T-helper 2 cell treated with Interferon-gamma antibody and Interleukin-4, amounts not matched to agents 5 μg/mL and 100 μg/mL, for 36 hours (primary cell): ENCODE measurements around the gene PLEKHG1.

ENCODE experiments used
- DNase-seq: peaks from one replicate; pipeline ENCODE4 v3.0.0; 2021; ENCODE audit warnings: low spot score
- H3K27ac Mint-ChIP-seq: one replicate; pipeline ENCODE4 v1.8.0; 2021; ENCODE audit warnings: mild to moderate bottlenecking, mixed read lengths
- H3K27me3 Mint-ChIP-seq: one replicate; pipeline ENCODE4 v1.8.0; 2021; ENCODE audit warnings: low read depth, mixed read lengths
- H3K36me3 Mint-ChIP-seq: one replicate; pipeline ENCODE4 v1.8.0; 2021; ENCODE audit warnings: low read depth, mixed read lengths
- H3K4me1 Mint-ChIP-seq: one replicate; pipeline ENCODE4 v1.8.0; 2021; ENCODE audit warnings: low read depth, mixed read lengths
- H3K4me3 Mint-ChIP-seq: one replicate; pipeline ENCODE4 v1.8.0; 2022; ENCODE audit warnings: mild to moderate bottlenecking, moderate library complexity, mixed read lengths
- H3K9me3 Mint-ChIP-seq: one replicate; pipeline ENCODE4 v1.8.0; 2021; ENCODE audit warnings: mixed read lengths

The PLEKHG1 gene

DNA sequence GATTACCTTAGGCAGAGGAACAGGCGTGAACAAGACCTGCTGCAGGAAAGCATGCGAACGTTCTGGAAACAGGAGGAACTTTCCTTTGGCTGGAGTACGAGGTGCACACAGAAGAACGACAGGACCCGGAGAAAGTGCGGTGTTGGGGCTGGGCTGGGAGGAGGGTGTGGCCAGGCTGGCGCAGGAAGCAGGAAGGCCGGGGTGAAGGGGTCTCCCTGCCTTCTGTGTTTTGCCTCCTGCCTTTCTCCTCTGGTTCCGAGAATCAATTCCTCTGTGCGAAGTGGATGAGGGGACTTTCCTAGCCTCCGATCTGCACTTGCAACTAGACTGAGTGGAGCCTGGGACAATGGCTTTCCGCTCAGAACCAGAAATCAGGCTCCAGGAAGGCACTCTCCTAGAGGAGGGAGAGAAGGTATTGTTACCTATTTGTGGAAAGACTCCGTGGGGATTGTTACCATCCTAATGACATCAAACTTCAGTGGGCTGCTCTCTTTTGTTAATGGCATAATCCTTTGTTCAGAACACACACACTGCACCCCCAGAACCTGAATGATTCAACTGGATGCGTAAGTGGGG lies 22.9 kb upstream of the PLEKHG1 start:
- Mint-ChIP-seq H3K9me3 (no peaks in the 10 kb centered on the region), H3K27ac (no peak overlapping the region), H3K36me3 (no peaks in the 10 kb centered on the region), H3K27me3 (peaks cover 20% of the 10 kb centered on the region), H3K4me3 (no peak overlapping the region), H3K4me1 (peaks cover 2% of the 10 kb centered on the region)
- DNase-seq: no peak

GRCh38 chr6:150579611-150580010 lies 20.1 kb upstream of the PLEKHG1 start:
- Mint-ChIP-seq H3K4me1 (peaks cover under 1% of the 10 kb centered on the region), H3K27me3 (peaks cover 11% of the 10 kb centered on the region), H3K27ac (no peak overlapping the region), H3K4me3 (no peak overlapping the region), H3K9me3 (no peaks in the 10 kb centered on the region), H3K36me3 (no peaks in the 10 kb centered on the region)
- no peak for DNase-seq

GRCh38 chr6:150580489-150580888 lies 19.2 kb upstream of the PLEKHG1 start:
- no peaks in the 10 kb centered on the region for H3K9me3 Mint-ChIP-seq
- no peaks in the 10 kb centered on the region for H3K4me1 Mint-ChIP-seq
- peaks cover 12% of the 10 kb centered on the region for H3K27me3 Mint-ChIP-seq
- no peaks in the 10 kb centered on the region for H3K36me3 Mint-ChIP-seq
- H3K4me3 Mint-ChIP-seq: no peak overlapping the region
- DNase-seq: no peak
- H3K27ac Mint-ChIP-seq: no peak overlapping the region

- Mint-ChIP-seq H3K9me3 (no peaks in the 10 kb centered on the region), H3K4me1 (no peaks in the 10 kb centered on the region), H3K27me3 (peaks cover 14% of the 10 kb centered on the region), H3K27ac (no peak overlapping the region), H3K4me3 (no peak overlapping the region), H3K36me3 (no peaks in the 10 kb centered on the region)
- DNase-seq: no peak
These were observed 15.6 kb upstream of the PLEKHG1 start for GRCh38 chr6:150584065-150584464.

DNA sequence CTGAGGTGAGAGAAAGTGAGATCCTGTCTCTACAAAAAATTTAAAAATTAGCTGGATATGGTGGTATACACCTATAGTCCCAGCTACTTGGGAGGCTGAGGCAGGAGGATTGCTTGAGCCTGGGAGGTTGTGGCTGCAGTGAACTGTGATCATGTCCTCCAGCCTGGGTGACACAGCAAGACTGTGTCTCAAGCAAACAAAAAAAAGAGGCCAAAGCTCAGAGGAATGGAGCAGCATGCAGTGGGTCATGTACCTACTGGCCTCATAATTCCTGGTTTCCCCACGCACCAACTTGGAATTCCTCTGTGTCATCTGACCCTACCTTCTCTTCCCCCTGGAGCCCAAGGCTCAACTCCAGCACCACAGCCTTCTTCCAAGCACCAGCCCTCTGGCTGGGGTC lies 15.1 kb upstream of the PLEKHG1 start:
- H3K4me3 Mint-ChIP-seq: no peak overlapping the region
- no peaks in the 10 kb centered on the region for H3K36me3 Mint-ChIP-seq
- no peaks in the 10 kb centered on the region for H3K4me1 Mint-ChIP-seq
- peaks cover 12% of the 10 kb centered on the region for H3K27me3 Mint-ChIP-seq
- no peak overlapping the region for H3K27ac Mint-ChIP-seq
- DNase-seq: no peak
- H3K9me3 Mint-ChIP-seq: no peaks in the 10 kb centered on the region

DNA sequence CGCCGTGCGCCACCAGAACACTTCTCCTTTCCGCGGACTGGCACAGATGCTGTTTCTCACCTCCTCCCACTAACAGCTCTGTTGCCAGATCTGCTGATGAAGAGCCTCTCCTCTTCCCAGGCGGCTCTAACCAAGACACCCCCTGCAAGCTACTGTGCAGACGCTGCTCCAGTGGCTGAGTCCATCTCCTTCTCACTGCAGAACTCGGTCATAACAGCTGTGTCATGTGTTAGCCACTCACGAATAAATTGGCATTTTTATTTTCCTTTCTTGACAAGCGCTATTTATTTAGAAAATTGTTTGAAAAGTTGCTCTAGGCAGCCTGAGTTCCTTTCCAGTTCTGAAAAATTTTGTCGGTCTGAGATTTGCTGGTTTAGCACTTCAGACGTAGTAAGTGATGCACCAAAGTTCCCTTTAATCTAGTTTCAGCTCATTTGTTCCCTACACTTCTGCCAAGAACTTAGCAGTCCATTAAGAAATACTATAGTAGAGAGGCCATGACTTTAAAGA lies 12.8 kb upstream of the PLEKHG1 start:
- no peak for DNase-seq
- no peak overlapping the region for H3K4me3 Mint-ChIP-seq
- H3K9me3 Mint-ChIP-seq: no peaks in the 10 kb centered on the region
- no peak overlapping the region for H3K27ac Mint-ChIP-seq
- no peaks in the 10 kb centered on the region for H3K36me3 Mint-ChIP-seq
- H3K4me1 Mint-ChIP-seq: no peaks in the 10 kb centered on the region
- H3K27me3 Mint-ChIP-seq: peaks cover 20% of the 10 kb centered on the region

DNA sequence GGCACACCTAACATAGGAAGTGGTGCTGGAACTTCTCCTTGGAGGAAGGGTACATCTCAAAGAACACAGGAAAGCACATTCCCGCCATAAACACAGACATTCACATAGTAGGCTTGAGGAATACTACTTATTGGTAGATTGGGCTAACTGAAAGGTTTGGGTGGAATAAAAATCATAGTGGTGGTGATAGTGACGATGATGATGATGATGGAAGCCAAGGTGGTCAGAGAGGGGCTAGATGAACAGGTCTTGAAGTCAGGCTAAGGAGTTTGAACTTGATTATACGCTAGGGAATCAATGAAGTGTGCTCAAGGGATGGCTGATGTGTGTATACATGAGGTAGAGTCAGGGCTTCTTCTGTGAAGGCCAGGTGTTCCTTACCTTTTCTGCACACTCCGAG lies 12.0 kb upstream of the PLEKHG1 start:
- no peak for DNase-seq
- H3K4me3 Mint-ChIP-seq: no peak overlapping the region
- H3K27me3 Mint-ChIP-seq: peaks cover 25% of the 10 kb centered on the region
- no peaks in the 10 kb centered on the region for H3K4me1 Mint-ChIP-seq
- H3K27ac Mint-ChIP-seq: no peak overlapping the region
- H3K36me3 Mint-ChIP-seq: no peaks in the 10 kb centered on the region
- no peaks in the 10 kb centered on the region for H3K9me3 Mint-ChIP-seq

DNA sequence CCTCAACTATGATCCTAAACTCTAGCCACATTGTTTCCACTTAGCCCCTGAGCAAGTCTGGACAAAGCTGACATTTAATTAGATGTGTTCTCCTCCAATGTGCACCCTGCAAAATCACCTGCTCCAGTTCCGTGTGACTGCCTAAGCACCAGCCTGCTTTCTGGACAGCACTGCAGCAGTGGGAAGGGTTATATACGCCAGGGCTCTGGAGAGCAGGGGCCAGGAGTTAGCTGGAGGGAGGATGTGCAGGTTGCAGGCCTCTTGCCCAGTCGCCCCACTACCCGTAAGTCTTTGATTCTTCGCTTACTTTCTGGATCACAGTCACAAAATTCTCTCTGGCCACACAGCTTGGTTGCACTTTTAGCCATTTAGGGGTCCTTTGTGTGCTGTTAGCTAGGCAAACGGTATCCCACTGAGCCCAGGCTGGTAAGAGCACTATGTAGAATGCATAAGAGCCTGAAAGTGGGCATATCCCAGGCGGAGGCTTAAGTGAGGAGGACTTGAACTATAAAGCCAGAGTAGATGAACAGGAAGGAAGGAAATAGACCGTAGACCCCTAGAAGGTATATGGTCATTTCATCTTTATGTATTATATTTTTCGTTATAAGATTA lies 10.7 kb upstream of the PLEKHG1 start:
- Mint-ChIP-seq H3K27me3 (peaks cover 28% of the 10 kb centered on the region), H3K4me3 (no peak overlapping the region), H3K27ac (no peak overlapping the region), H3K9me3 (no peaks in the 10 kb centered on the region), H3K4me1 (no peaks in the 10 kb centered on the region), H3K36me3 (no peaks in the 10 kb centered on the region)
- DNase-seq: no peak

GRCh38 chr6:150589852-150590251 lies 9.8 kb upstream of the PLEKHG1 start:
- H3K9me3 Mint-ChIP-seq: no peaks in the 10 kb centered on the region
- H3K27ac Mint-ChIP-seq: no peak overlapping the region
- no peak for DNase-seq

GRCh38 chr6:150590446-150590845 lies 9.2 kb upstream of the PLEKHG1 start:
- no peak overlapping the region for H3K27ac Mint-ChIP-seq
- no peaks in the 10 kb centered on the region for H3K36me3 Mint-ChIP-seq
- H3K4me3 Mint-ChIP-seq: no peak overlapping the region
- no peaks in the 10 kb centered on the region for H3K9me3 Mint-ChIP-seq
- peaks cover 34% of the 10 kb centered on the region for H3K27me3 Mint-ChIP-seq
- no peaks in the 10 kb centered on the region for H3K4me1 Mint-ChIP-seq
- DNase-seq: no peak

More at GRCh38 chr6:150589852-150590251, 9.8 kb upstream of the PLEKHG1 start:
- Mint-ChIP-seq H3K4me1 (no peaks in the 10 kb centered on the region), H3K27me3 (peaks cover 31% of the 10 kb centered on the region), H3K36me3 (no peaks in the 10 kb centered on the region), H3K4me3 (no peak overlapping the region)

DNA sequence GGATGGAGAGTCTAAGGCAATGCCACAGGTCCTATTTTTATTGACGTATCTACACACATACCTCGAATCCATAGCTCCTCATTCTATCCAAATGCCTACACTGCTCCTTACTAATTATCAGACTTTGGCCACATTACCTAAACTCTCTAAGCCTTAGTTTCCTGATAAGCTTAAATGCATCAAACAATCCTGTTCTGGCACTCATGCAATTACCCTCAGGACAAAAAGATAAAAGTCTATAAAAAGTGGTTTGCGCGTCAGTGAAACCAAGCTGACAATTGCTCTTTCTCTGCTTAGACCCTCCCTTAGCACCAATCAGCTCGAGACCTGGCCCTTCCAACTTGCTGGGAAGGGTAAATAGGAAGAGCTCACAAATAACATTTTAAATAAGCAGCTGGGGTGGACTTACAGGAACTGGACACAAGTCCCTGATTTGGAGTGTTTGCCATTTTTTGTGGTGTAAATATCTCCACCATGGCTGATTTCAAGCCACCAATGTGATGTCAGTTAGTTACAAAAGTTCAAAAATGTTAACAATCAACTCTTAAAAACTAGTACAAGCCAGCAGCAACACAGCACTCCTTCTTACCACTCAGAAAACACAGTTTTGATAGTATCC lies 7.2 kb upstream of the PLEKHG1 start:
- peaks cover 49% of the 10 kb centered on the region for H3K27me3 Mint-ChIP-seq

GRCh38 chr6:150593119-150593518 lies 6.6 kb upstream of the PLEKHG1 start:
- Mint-ChIP-seq H3K9me3 (no peaks in the 10 kb centered on the region), H3K36me3 (no peaks in the 10 kb centered on the region), H3K4me3 (no peak overlapping the region), H3K4me1 (no peaks in the 10 kb centered on the region), H3K27me3 (peaks cover 53% of the 10 kb centered on the region), H3K27ac (no peak overlapping the region)
- DNase-seq: no peak

More for the DNA sequence above, 7.2 kb upstream of the PLEKHG1 start:
- DNase-seq: no peak
- no peak overlapping the region for H3K27ac Mint-ChIP-seq
- no peaks in the 10 kb centered on the region for H3K36me3 Mint-ChIP-seq
- no peaks in the 10 kb centered on the region for H3K9me3 Mint-ChIP-seq
- no peak overlapping the region for H3K4me3 Mint-ChIP-seq
- H3K4me1 Mint-ChIP-seq: no peaks in the 10 kb centered on the region

DNA sequence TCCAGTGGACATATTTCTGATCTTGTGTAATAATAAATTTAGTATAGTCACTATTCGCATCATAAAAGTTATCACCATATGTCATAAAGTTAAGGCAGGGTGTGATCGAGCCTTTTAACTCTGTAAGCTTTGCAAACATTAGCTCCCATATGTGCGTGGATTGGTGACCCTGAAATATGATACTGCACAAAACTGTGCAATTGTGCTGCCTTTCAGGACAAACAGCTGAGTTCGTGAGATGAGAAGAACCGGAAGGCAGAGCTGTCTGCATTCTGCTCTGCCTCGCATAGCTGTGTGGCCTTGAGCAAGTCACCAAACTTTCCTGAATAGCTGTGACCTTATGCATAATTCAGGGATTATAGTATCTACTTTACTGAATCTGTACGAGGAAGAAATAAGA lies 3.2 kb upstream of the PLEKHG1 start:
- Mint-ChIP-seq H3K27me3 (peaks cover 69% of the 10 kb centered on the region), H3K27ac (no peak overlapping the region), H3K4me1 (peaks cover 2% of the 10 kb centered on the region), H3K36me3 (no peaks in the 10 kb centered on the region), H3K9me3 (no peaks in the 10 kb centered on the region), H3K4me3 (no peak overlapping the region)
- DNase-seq: no peak

DNA sequence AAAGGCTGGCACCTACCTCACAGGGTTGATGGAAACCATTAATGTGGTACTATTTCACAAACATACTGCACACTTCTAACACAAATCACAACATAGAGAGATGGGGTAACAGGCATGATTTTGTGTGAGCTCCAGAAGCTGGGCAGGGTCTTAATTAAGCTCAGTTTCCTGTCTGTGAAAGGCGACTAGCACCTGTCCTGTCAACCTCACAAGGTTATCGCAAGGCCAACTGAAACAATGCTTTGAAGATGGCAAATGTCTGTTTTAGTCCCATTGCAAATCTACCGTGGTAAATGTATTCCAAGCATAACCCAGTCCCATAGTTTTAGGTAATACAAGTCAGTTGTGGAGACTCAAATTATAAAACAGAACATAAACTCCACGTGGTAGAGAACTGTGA lies 1.3 kb upstream of the PLEKHG1 start:
- Mint-ChIP-seq H3K4me1 (peaks cover 2% of the 10 kb centered on the region), H3K27me3 (peaks cover 68% of the 10 kb centered on the region), H3K36me3 (no peaks in the 10 kb centered on the region), H3K27ac (no peak overlapping the region), H3K4me3 (no peak overlapping the region), H3K9me3 (no peaks in the 10 kb centered on the region)
- DNase-seq: no peak
